Pancreas (tissue), 10 donors: ENCODE results near the gene SNED1. TPM values are rescaled to one million over a fixed set of nuclear protein-coding genes. Genes with fewer than 3 reads are reported as not detected.

Experiments
- ATAC-seq, 4 donors: fragments of 200-7000 bp; cut with Tn5 transposase; one replicate each; pipeline versions ENCODE4 v1.8.0 to v1.9.1; 2020; ENCODE audit warnings: mild to moderate bottlenecking in 4 of 4, moderate library complexity in 4 of 4
- DNase-seq, 6 donors: peaks; one replicate each; pipeline ENCODE4 v3.0.0-alpha.2; 2020
- FAIRE-seq: peaks from 2 replicates; lab custom pipeline; 2012; peaks lifted over from hg19 to GRCh38; lab: Jason Lieb, UNC
- H3K27ac ChIP-seq, 4 donors: fragments of 200-600 bp; sonication (generic); 1 replicate in 3 of 4; 2 replicates in 1 of 4; pipeline versions ENCODE4 v1.5.0 to v1.8.0; 2020
- H3K27me3 ChIP-seq, 4 donors: fragments of 200-600 bp; one replicate each; pipeline ENCODE4 v1.8.0; 2021
- H3K36me3 ChIP-seq, 3 donors: fragments of 200-600 bp; sonication (generic) in 1 of 3; one replicate each; pipeline versions ENCODE4 v1.5.0 to v1.8.0; 2020 to 2021
- H3K4me1 ChIP-seq, 3 donors: fragments of 200-600 bp; one replicate each; pipeline ENCODE4 v1.8.0; 2021
- H3K4me3 ChIP-seq, 4 donors: fragments of 200-600 bp; sonication (generic) in 2 of 4; one replicate each; pipeline versions ENCODE4 v1.5.0 to v1.8.0; 2020 to 2021
- H3K9me3 ChIP-seq, 4 donors: fragments of 200-600 bp; one replicate each; pipeline ENCODE4 v1.8.0; 2021
- WGBS, 2 donors: extraction: QIAGEN DNeasy Blood & Tissue Kit; methylation state at CpG; one replicate each; pipeline ENCODE4 v1.1.7; 2013; 5-methylcytosine and 5-hydroxymethylcytosine counted together
- intact Hi-C, 3 donors: fragments of 100-400 bp; cut with DNase I; formaldehyde crosslinking; loops; one replicate each; pipeline versions ENCODE4 v1.11.1 to v1.14.2; 2022
- polyA plus RNA-seq, 2 donors: library from polyadenylated mRNA; stranded (reverse); fragments of 200-250 nt; gene quantifications; one replicate each; pipeline ENCODE4 v1.2.3, GENCODE V29; 2013
- total RNA-seq, 6 donors: library from RNA; stranded (reverse); fragmentation: NEBNext Ultra II Directional in 4 of 6; extraction: Animal tissue kit (Norgen Biotek cat#: 25700) in 4 of 6; gene quantifications; one replicate each; pipeline versions ENCODE4 v1.2.1 to v1.2.4, GENCODE V29; 2021 to 2023
- TF ChIP-seq, protein P1 (sequence below), 4 donors: fragments of 200-600 bp; sonication (generic) in 3 of 4; IDR thresholded peaks; one replicate each; pipeline versions ENCODE4 v1.5.0 to v1.8.0; 2021; ENCODE audit warnings: antibody characterized with exemption in 4 of 4
- donor health status: healthy with polysubstance abuse.
- donor health status: DM: no; HTN: no; CAD: no; lungs with moderate emphysema.
- donor health status: DM: no; HTN: no; CAD: no.
- donor health status: control.
- donor health status: control.
- donor health status: Bipolar disorder and iron deficiency.
- donor health status: DM: yes; HTN: yes; CAD: no.
- donor health status: DM: no; HTN: no; CAD: no.
- donor health status: DM: no; HTN: no; CAD: no.
- donor health status: DM: yes; HTN: yes; CAD: no.

Gene SNED1
- total and polyA plus RNA-seq, 8 donors = 6.6 to 19.2 (median 10.0) TPM

DNA sequence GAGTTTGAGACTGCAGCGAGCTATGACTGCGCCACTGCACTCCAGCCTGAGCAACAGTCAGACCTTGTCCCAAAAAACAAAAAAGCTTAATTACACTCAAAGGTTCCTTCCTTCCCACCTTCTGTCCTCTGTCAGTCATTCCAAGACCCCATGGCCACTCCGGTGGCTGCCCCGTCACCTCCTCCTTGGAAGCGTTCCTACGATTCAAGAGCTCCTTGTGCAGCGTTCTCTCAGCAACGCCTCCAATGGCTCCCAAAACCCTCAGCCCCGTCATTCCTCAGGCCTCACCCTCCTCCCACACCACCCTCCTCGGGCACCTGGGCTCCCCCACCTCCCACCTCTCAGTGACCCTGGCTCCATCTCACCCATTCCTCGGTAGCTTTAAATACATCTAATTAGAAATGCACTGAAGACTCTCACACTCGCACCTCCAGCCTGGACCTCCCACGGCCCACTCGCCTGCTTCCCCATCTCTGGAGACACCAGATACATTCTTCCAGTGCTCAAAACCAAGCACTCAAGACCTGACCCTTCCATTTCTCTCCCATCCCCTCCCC lies 142.9 kb downstream of the SNED1 start:
- no peak for FAIRE-seq
- 96% methylated on average over 14 of the region's 14 CpGs for WGBS, 2 donors

DNA sequence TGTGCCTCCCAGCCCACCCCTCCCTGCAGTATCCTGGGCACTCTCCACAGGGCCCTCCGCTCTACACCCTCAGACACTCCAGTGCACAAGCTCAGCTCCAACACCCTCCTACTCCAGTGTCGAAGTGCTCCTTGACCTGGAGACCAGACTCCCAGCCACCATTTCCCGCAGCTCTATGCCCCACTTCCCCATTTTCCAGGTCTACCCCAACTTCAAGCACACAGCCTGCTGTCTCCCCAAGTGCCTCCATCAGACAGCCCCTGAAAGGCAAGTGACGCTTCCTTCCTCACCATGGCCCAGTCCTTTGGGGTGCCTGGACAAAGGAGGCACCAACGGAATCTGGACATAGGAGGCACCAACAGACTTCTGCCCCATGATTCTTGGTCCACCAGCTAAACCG lies 143.6 kb downstream of the SNED1 start:
- no peaks in the 10 kb centered on the region for H3K9me3 ChIP-seq
- intact Hi-C loops = no loop called here
- ATAC-seq = no peak
- H3K4me1 ChIP-seq = no peaks in the 10 kb centered on the region
- H3K27me3 ChIP-seq = no peaks in the 10 kb centered on the region
- WGBS, 2 donors = 87 to 93% methylated on average over 6 of the region's 6 CpGs
- no peak for FAIRE-seq
- H3K27ac ChIP-seq = peak overlapping the region in 1 of 4 donors; percentile 21
- TF ChIP-seq, protein P1, sequence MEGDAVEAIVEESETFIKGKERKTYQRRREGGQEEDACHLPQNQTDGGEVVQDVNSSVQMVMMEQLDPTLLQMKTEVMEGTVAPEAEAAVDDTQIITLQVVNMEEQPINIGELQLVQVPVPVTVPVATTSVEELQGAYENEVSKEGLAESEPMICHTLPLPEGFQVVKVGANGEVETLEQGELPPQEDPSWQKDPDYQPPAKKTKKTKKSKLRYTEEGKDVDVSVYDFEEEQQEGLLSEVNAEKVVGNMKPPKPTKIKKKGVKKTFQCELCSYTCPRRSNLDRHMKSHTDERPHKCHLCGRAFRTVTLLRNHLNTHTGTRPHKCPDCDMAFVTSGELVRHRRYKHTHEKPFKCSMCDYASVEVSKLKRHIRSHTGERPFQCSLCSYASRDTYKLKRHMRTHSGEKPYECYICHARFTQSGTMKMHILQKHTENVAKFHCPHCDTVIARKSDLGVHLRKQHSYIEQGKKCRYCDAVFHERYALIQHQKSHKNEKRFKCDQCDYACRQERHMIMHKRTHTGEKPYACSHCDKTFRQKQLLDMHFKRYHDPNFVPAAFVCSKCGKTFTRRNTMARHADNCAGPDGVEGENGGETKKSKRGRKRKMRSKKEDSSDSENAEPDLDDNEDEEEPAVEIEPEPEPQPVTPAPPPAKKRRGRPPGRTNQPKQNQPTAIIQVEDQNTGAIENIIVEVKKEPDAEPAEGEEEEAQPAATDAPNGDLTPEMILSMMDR (IDR thresholded peaks at IDR 0.05) = no peak
- DNase-seq = no peak
- no peak overlapping the region for H3K4me3 ChIP-seq
- H3K36me3 ChIP-seq = no peaks in the 10 kb centered on the region

More for the DNA sequence above, 142.9 kb downstream of the SNED1 start:
- ATAC-seq = no peak
- intact Hi-C loops = no loop called here
- no peak overlapping the region for H3K4me3 ChIP-seq
- no peak overlapping the region for H3K27ac ChIP-seq
- H3K36me3 ChIP-seq = no peaks in the 10 kb centered on the region
- peak in 1 of 6 donors; percentile 22 for DNase-seq
- H3K27me3 ChIP-seq = no peaks in the 10 kb centered on the region
- TF ChIP-seq, protein P1 (IDR thresholded peaks at IDR 0.05) = no peak
- no peaks in the 10 kb centered on the region for H3K9me3 ChIP-seq
- no peaks in the 10 kb centered on the region for H3K4me1 ChIP-seq

DNA sequence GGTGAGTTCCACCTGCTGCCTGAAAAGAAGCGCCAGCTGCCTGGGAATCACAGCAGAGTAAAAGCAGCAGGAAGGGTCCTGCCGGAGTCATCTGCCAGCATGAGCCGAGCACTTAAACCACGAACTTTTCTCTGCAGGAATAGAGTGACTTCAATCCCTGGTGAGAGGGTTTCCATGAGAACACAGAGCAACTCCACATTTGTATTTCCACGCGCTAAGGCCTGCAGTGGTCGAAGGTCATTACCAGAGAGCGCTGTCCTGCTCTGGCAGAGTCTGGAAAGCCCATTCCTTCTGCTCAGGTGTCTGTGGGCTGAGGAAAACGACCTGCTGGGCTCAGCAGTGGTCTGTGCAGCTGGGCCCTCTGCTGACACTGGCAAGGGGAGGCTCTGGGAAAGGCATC lies 144.2 kb downstream of the SNED1 start:
- intact Hi-C loops = no loop called here
- Histone ChIP-seq H3K27ac (peak overlapping the region in 1 of 4 donors; percentile 21), H3K4me1 (no peaks in the 10 kb centered on the region), H3K4me3 (no peak overlapping the region), H3K27me3 (no peaks in the 10 kb centered on the region), H3K36me3 (no peaks in the 10 kb centered on the region), H3K9me3 (no peaks in the 10 kb centered on the region)
- TF ChIP-seq, protein P1 (IDR thresholded peaks at IDR 0.05) = no peak
- no peak for FAIRE-seq
- DNase-seq = peak in 3 of 6 donors; percentile 30 to 58 (median 51)
- WGBS, 2 donors = 54 to 64% methylated on average over 9 of the region's 9 CpGs
- ATAC-seq = peak in 2 of 4 donors; percentile 82 to 96

Other genes starting within 250 kb of the SNED1 start
- gene KIF1A, start 178.4 kb upstream of the SNED1 start, total RNA-seq = 10 to 100 TPM; 46.4 to 76.0 (median 64.6) TPM
- 10 to 100 TPM; 32.4 to 62.9 TPM for gene KIF1A, start 178.4 kb upstream of the SNED1 start, polyA plus RNA-seq
- under 1 TPM in 1 of 6 donors, not detected in 5; 0.76 TPM for gene AGXT, start 129.8 kb upstream of the SNED1 start, total RNA-seq
- gene AGXT, start 129.8 kb upstream of the SNED1 start, polyA plus RNA-seq = under 1 TPM; 0.07 to 0.08 TPM
- gene MAB21L4, start 102.5 kb upstream of the SNED1 start, total RNA-seq = 1 to 10 TPM in 2 of 6 donors, under 1 TPM in 4; 0.14 to 1.5 (median 0.45) TPM
- 1 to 10 TPM; 2.0 TPM for gene MAB21L4, start 102.5 kb upstream of the SNED1 start, polyA plus RNA-seq
- gene CROCC2, start 92.3 kb upstream of the SNED1 start, total RNA-seq = under 1 TPM in 1 of 6 donors, not detected in 5; 0.04 TPM
- gene CROCC2, start 92.3 kb upstream of the SNED1 start, polyA plus RNA-seq = under 1 TPM; 0.04 to 0.05 TPM
- 10 to 100 TPM; 14.0 to 22.9 (median 14.8) TPM for gene MTERF4, start 103.7 kb downstream of the SNED1 start, total RNA-seq
- 10 to 100 TPM; 22.4 to 36.8 TPM for gene MTERF4, start 103.7 kb downstream of the SNED1 start, polyA plus RNA-seq
- gene PASK, start 150.9 kb downstream of the SNED1 start, total RNA-seq = 10 to 100 TPM in 2 of 6 donors, 1 to 10 TPM in 4; 3.7 to 12.3 (median 8.9) TPM
- 10 to 100 TPM in 1 of 2 donors, 1 to 10 TPM in 1; 9.0 to 14.5 TPM for gene PASK, start 150.9 kb downstream of the SNED1 start, polyA plus RNA-seq
- 10 to 100 TPM; 21.5 to 38.7 (median 31.5) TPM for gene PPP1R7, start 151.8 kb downstream of the SNED1 start, total RNA-seq
- 10 to 100 TPM; 28.5 to 37.1 TPM for gene PPP1R7, start 151.8 kb downstream of the SNED1 start, polyA plus RNA-seq
- gene ANO7, start 190.1 kb downstream of the SNED1 start, total RNA-seq = 1 to 10 TPM in 3 of 6 donors, under 1 TPM in 3; 0.66 to 1.8 (median 1.1) TPM
- gene ANO7, start 190.1 kb downstream of the SNED1 start, polyA plus RNA-seq = 1 to 10 TPM; 1.0 to 1.2 TPM